ENCODE results near the gene NPY. TPM values are rescaled to one million over a fixed set of nuclear protein-coding genes. Genes with fewer than 3 reads are reported as not detected.

NPY gene
- not detected in 2 replicates for total RNA-seq

GRCh38 chr7:24283897-24284698 lies at the start of gene NPY:
Gene NPY (plus strand): TSS chr7:24284190. CDS start chr7:24285241, 1,051 bp downstream.

